ENCODE results near the gene LYRM4. TPM values are rescaled to one million over a fixed set of nuclear protein-coding genes. Genes with fewer than 3 reads are reported as not detected.

LYRM4 gene
- total RNA-seq, 1 donor from 2014 or later, result 8.3 TPM

DNA sequence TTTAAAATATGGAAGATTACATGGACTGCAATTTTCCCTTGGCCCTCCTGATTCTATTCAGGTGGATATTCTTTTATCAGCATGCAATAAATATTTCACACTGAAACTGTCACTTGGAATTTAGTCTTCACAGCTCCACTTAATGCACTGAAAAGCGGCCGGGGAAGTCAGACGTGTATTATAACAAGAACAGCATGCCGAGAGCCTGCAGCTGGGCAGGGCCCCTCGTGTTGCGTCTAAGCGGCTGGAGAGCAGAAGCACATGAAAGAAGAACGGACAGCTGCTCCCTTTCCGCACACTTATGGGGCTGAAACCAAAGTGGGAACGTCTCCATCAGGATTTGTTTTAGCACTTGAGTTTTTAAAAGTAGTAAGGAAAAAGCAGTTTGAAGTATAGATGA, 57.2 kb downstream of the LYRM4 start:
- peak; percentile 94 for DNase-seq

DNA sequence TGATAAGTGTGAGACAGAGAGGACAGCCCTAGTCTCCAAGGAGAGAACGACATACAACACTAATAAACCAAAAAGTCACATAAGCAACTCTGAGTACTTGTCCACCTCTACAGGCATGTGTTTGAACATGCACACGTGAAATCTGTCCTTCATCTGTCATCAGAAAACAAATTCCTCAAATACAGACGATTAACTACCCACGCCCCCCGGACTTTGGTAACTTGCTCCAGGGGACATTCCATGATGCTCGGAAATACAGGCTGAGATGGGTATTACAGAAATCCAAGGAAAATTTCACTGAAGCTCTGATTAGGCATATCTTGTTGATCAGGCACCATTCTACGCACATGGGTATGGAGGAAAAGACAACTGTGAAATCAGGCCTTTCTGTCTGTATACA, 57.8 kb downstream of the LYRM4 start:
- DNase-seq, result peak; percentile 31

DNA sequence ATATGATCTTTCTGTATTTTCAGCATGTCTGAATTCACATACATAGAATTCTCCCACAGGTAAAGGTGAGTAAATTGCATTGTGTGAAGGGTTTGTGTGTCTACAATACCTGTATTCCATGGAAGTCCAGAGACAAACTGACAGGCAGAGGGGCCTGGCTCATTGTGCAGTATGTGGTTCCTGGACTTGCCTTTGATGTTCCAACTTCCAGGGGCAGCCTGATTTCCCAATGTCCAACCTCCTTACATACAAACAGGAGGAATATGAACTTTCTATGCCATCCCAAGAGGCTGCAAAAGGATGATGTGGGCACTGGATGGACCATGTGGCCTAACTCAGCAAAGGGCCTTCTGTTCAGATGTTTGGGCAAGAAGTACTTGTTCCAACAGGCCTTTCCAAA, 58.5 kb downstream of the LYRM4 start:
- DNase-seq, result no peak

DNA sequence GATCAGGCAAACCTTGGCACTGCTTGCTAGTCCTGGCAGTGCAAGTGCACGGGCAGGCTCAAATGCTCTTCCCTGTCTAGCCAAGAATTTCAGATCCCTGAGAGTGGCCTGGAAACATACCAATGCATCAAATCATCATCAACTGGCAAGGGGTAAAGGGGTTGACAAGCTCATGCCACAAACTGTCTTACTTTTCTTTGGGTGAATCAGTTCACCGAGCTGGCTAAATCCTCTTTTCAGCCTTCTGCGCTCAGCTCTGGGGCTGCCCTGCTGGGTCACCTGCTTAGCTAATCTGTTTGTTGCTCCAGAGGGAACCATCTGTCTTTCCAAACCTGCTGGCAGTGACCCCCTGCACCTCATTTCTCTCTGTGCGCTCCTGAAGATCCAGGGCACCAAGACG, 59.5 kb downstream of the LYRM4 start:
- no peak for DNase-seq

DNA sequence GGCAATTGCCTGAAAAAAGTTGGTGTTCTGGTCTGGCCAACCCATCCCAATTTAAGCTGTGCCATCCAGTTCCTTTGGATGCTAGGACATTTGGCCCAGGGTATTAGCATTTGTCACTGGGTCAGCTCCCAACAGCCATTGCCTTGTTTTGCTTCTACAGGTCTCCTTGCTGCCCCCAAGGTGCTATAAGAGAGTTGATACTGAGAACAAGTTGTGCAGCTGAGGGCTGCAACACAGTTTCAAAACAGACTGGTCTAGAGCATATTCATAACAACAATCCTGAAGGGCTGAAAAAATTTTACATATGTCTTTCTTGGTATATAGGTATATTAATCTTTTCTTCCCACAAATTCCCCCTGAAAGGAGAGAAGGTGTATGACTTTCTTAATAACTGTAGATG, 61.0 kb downstream of the LYRM4 start:
- DNase-seq, result no peak

DNA sequence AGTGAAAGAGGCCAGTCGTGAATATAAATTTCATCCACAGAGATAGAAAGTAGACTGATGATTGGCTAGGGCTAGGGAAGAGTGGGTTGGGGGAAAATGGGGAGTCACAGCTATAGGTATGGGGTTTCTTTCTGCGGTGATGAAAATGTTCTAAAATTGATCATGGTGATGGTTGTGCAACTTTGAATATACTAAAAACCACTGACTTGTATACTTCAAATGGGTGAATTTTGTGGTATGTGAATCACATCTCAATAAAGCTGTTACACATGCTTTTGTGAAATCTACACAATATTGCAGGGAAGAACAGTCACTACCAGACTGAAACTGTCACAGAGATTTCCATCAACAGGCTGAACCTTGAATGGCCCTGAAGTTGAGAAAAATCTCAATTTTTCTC, 61.5 kb downstream of the LYRM4 start:
- DNase-seq, result no peak

DNA sequence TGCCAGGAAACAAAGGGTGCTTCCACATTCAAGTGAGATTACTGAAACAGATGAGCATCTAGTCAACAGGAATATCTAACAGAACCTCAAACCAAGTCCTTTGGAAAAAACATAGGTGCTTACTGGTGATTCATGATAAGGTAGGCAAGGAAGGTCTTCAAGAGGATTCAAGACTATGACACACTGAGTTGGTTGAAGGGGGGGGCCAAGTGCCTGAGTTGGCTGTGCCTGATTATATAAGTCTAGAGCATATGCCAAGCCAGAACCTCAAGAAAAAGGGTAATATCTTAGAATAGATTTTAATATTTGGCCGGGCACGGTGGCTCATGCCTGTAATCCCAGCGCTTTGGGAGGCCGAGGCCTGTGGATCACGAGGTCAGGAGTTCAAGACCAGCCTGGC, 63.7 kb downstream of the LYRM4 start:
- DNase-seq, result no peak

DNA sequence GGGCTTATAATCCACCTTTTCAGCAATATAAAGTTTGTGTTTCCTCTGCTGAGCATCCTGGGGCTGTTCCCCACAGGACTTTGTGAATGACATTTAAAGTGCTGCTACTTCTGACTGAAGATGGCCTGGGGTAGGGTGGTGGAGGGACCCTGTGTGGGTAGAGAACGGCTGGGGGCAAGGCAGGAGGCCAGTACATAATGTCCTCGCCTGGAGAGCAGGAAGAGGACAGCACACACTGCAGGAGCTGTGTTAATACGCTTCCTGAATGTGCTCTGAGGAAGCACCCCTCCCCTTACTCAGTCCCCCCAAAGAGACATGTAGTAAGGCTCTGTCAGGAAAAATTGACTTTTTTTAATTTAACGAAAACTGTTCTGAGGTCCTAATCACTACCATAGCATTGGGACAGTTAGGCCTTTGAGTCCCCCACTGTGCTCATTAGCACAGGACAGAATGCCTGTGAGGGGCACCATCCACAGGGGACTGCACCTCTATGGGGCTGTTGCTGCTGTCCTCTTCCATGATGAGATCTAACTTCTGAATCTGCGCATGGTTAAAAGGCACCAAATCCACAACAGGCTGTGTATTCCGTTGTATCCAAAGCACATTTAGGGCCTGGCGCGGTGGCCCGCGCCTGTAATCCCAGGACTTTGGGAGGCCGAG, 68.5 kb downstream of the LYRM4 start:
- no peak for DNase-seq

DNA sequence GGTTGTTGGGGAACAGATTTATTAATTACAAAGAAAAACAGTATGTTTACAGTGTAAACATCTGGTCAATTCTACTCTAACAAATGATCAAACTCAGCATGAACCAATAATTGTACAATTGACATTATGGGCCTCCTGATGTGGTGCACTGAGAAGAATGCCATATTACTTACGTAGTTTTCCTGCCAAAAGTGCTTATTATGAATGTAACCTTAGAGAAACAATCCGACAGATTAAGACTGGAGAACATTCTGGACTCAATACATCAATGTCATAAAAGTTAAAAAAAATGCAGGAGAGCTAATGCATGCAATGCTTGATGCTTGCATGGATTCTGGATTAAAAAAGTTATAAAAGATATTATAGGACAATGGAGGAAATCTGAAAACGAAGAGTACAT, 69.0 kb downstream of the LYRM4 start:
- DNase-seq, result no peak

DNA sequence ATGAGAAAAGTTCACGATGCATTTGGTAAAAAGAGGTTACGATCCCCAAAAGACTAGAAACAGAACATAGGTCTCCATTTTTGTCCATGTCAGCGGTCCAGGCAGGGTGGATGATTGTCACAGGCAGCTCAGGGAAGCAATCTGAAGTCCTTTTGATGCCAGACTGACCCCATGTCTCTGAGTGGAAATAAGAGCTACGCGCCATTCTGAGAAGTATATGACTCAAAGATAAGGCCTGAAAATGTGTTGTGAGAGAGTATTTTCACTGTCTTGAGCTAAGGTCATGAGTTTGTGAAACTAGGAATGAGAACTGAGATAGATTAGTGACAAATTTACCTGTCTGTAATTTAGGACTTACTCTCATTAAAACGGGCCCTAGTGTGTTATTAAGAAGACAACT, 69.5 kb downstream of the LYRM4 start:
- DNase-seq, result no peak

DNA sequence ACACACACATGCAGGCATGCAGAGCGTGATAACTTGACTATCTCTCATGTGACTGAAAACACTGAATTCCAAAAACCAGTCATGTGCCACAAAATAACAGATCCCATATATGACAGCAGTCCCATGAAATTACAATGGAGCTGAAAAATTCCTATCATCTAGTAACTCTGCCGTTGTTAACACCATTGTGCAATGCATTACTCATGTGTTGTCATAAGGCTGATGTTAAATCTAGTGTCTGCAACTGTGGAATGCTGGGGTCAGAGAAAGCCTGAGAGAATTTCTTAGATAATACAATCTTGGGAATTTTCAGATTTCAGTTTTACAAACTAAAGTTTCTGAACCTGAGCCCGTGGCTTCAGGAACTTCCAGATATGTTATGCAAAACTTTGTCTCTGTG, 70.2 kb downstream of the LYRM4 start:
- DNase-seq, result no peak

DNA sequence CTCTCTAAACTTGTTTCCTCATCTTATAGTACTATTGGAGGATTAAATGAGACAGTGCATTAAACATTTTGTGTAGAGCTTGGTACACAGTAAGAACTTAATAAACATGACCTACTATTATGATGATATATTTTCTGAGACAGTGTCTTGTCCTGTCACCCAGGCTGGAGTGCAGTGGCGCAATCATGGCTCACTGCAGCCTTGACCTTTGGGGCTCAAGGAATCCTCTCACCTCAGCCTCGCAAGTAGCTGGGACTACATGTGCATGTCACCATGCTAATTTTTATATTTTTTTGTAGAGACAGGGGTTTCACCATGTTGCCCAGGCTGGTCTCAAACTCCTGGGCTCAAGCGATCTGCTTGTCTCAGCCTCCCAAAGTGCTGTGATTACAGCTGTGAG, 72.1 kb downstream of the LYRM4 start:
- DNase-seq, result no peak

DNA sequence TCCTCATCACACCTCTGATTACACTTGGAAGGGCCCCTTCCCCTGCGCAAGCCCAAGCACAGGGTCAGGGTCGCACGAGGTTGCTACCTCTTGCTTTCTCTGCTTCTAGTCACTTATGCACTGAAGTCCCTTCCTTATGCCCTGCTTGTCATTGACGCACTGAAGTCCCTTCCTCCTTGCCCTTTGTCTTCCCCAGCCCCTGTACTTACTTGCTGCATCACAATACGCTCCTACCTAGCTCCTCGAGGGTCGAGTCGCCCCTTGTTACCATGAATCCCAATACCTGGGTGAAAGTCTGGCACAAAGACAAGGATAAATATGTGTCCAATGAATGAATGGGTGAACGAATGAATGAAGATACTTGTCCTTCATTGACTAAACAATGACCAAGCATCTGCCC, 75.9 kb downstream of the LYRM4 start:
- no peak for DNase-seq

DNA sequence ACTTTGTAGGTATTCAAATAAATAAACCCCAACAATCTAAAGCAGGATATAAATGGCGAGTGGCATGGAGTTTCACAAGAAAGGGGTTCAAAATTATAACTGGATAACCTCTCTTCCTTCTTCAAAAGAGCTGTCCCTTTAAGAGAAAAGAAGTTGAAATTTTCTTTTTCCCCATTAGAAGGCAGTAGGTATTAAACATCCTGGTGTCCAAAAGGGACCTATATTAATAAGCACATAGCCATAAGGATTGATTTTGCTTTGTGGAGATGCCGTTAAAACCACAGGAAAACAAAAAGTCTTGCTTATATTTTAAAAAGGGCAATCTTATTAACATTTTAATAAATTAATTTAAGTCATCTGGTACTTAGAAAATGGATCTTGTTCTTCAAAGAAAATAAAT, 76.5 kb downstream of the LYRM4 start:
- DNase-seq, result no peak

DNA sequence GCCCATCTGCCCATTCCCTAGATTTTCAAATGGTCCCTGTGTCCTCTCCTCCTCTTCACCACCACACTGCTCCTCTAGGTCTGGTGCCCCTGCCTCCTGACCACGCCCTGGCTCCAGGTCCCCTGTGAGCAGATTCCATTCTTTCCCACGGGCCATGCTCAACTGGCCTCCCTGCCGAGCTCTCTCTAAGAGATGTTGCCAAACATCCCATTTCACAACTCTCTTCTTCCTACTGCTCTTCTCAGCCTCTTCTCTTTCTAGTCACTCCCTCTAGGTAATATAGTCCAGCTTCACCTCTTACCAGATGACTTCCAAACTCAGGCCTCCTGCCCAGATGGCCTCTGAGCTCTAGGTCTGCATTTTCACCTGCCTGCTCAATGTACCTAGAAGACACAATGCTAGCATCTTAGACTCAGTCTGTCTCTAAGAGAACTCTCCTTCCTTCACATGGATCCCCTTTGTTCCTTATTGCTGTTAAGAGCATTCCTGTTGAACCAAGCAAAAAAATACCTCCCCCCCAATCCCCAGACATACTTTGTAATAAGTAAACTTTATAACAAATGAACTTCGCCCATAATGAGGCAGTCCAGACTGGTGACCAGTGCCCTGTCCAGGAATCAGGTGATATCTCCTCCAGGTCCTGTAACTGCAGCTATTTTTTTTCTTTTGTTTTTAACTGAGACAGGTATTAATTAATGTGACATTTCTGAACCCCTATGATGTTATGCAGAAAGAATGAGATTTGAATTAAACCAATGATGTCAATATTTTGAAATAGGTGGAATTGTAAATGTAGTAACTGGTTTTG, 79.0 kb downstream of the LYRM4 start:
- DNase-seq, result no peak

DNA sequence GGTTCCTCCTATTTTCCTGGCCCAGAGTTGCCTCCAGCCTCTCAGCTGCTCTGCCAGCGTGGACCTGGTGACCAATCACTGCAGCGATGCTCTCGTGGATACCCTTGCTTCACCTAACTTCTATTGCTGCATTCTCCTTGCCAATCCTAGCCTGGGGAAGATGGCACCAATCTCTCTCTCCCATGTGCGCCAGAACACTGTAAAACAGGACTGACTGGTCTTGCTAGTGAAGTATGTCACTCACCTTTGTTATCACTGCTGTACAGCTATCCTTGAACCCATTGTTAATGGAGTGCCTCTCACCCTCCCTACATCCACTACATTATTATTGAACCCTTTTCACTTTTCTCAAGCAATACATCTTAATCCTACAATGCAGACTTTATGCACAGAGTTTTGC, 80.1 kb downstream of the LYRM4 start:
- DNase-seq, result no peak

DNA sequence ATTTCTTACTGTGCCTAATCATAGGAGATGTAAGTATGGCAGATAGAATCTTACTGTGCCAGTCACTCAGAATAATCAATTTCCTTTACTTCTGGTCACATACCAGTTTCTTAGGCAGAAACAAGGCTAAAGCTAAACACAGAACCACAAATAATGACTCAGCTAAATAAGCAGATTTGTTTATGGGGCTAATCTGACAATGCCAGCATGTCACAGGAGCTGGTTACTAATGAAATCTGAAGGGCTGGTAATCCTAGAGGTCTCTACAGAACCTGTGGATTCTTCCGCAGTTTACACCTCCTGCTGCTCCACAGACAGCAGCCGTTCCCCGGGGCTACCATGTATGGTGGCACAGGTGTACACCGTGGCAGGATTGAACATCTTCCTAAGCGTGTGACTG, 80.8 kb downstream of the LYRM4 start:
- DNase-seq, result no peak

DNA sequence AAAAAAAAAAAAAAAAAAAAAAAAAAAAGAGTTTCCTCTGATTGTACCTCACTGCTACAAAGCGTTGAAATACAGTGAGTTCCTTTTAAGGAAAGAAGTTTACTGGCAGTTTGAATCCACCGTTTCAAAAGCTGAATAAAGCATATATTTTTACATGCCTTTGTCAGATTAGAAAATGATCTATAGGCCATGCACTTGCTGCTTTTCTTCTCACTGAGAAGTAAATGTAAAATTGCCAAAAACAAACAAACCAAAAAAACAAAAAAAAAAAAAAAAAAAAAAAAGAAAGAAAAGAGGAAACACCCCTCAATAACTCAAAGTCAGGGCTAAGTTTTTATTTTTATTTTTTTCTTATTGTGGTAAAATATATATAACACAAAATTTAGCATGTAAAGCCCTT, 81.9 kb downstream of the LYRM4 start:
- DNase-seq, result no peak

DNA sequence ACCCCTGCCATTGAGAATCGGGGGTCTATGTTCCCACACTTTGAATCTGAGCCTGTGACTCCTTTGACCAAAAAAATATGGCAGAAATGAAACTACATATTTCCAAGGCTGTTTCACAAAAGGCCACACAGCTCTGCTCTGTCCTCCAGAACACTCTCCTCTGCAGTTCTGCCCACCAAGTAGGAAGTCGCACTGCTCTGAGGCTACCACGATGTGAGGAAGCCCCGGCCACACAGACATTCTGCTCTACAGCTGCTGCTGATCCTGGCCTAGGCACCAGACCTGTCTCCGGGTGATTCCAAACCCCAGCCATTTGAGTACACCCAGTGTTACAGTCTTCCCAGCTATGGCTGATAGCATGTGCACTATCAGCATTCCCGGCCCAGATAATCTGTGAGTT, 85.1 kb downstream of the LYRM4 start:
- no peak for DNase-seq

DNA sequence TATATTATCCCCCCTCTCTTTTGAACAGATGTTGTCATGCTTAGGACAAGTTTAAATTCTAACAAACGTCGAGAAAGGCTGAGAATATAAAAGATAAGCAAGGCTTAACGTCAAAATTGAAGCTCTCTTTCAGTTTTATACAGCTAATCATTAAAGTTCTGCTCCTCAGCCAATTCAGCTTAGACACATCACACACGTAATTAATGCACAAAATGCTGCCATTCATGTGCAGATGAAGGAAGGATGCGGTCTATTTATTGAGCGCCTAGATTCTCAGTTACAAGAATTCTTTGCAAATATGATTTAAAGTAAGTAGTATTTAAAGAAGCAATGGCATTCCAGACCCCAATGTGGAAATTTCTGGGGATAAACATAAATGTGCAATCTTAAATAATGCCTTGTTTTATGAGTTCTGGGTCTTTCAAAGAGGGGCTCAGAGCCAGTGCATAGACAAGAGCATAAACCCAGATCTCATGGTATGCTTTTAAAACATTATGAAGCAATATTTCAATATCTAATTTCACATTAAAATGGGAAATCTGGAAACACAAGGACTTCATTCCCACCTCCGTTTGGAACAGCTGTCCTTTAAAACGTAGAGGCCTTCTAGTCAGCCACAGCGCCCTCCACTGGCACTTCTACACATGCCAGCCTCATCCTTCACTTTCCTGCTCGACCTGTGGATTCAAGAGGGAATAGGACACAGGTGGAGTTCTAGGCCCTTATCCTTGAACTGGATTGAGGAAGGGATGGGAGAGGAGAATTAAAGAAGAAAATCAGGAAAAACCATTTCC, 85.8 kb downstream of the LYRM4 start:
- no peak for DNase-seq

DNA sequence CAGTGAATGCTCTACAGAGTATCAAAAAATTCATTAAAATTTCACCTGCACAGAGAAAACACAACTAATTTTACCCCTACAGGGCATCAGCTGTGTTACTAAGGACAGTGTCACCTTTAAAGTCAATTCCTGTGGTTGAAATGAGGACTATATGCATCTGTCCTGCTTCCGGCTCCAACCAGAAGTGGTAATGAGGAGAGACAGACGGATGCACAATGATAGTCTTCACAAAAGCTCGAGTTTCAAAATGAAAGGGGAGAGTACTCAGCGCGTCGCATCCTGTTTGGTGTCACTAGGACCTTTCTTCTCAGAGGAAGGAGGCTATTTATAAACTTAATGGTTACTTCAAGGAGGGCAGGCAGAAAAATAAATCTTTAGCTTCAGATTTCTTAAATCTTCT, 86.5 kb downstream of the LYRM4 start:
- DNase-seq, result peak; percentile 42

DNA sequence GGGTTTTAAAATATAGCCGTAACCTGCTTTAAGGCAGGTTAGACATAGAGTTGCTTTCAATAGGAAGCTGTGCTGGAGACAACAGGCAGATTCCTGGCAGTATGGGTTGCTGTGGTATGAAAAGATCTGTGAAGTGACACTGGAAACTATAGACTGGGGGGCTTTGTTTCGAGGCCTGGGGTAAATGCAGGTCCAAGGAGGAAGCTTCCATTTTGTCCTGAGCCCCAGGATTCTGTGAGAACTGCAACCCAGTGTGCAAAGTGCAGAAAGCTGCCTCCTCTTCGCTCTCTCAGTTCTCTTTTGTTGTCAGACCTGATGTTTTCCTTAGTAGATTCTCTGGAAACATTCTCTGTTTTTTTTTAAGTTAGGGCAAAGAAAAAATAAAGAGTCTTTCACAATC, 86.9 kb downstream of the LYRM4 start:
- no peak for DNase-seq

DNA sequence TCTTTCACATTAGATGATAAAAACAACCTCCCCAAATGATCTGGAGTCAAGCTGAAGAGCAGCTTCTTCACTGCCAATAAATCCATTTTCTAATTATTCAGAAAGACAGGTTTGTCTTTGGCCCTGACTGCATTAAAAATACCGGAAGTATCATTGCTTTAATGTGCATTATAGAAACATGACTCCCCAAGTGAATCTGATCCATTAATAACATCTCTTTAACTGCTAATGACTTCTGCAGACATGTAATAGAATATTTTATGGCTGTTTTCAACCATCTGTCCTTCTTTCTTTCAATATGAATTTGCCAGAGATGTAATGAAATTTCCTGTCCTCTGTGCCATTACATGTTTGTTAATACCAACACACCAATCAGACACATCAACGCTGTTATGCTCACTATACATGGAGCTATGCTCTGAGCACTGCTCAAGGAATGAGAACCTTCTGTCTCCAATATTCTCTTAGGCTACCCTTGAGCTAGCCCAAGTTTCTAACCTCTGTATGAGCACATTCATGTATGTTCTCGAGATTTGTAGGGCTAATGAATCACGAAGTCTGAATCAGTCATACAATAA, 87.8 kb downstream of the LYRM4 start:
- DNase-seq, result no peak

All from tongue (tissue), 2 donors.